Measurements from ENCODE around the gene SPAG9. TPM values are rescaled to one million over a fixed set of nuclear protein-coding genes. Genes with fewer than 3 reads are reported as not detected.
"Not testable (repeated sequence)": the region's sequence is repeated elsewhere in the genome, so short reads cannot be mapped to it uniquely, and the experiment has no call there.

The SPAG9 gene
- total RNA-seq, 2 donors from 2014 or later, result 46.0 to 67.0 TPM

- Histone ChIP-seq H3K27ac (peak overlapping the region; percentile 81), H3K36me3 (no peaks in the 10 kb centered on the region), H3K27me3 (no peaks in the 10 kb centered on the region), H3K4me3 (peak overlapping the region; percentile 42), H3K4me1 (peaks cover 21% of the 10 kb centered on the region), H3K9me3 (no peaks in the 10 kb centered on the region), H3K9ac (ENCODE audit: low read depth in 2 of 2, low read length in 2 of 2) (peak overlapping the region; percentile 60 to 74)
- intact Hi-C loops (cut with DNase I), result no loop called here
- no peak for TF ChIP-seq CTCF (IDR thresholded peaks at IDR 0.05)
- DNase-seq, result no peak
Measured at GRCh38 chr17:50944902-50945720, 175.6 kb downstream of the SPAG9 start.

GRCh38 chr17:50944054-50944901, 176.4 kb downstream of the SPAG9 start:
- H3K4me1 ChIP-seq, result peaks cover 14% of the 10 kb centered on the region
- H3K27ac ChIP-seq, result peak overlapping the region; percentile 81
- no peaks in the 10 kb centered on the region for H3K9me3 ChIP-seq
- no peaks in the 10 kb centered on the region for H3K36me3 ChIP-seq
- peak overlapping the region; percentile 75 to 99 for H3K9ac ChIP-seq (ENCODE audit: low read depth in 2 of 2, low read length in 2 of 2)
- intact Hi-C loops (cut with DNase I), result no loop called here
- peak overlapping the region; percentile 42 for H3K4me3 ChIP-seq
- DNase-seq, result peak; percentile 95
- no peaks in the 10 kb centered on the region for H3K27me3 ChIP-seq
- no peak for TF ChIP-seq CTCF (IDR thresholded peaks at IDR 0.05)

- no peak for TF ChIP-seq CTCF (IDR thresholded peaks at IDR 0.05)
- H3K4me1 ChIP-seq, result peaks cover 7% of the 10 kb centered on the region
- intact Hi-C loops (cut with DNase I), result no loop called here
- H3K36me3 ChIP-seq, result no peaks in the 10 kb centered on the region
- peak overlapping the region; percentile 75 to 99 for H3K9ac ChIP-seq (ENCODE audit: low read depth in 2 of 2, low read length in 2 of 2)
- peak overlapping the region; percentile 42 for H3K4me3 ChIP-seq
- no peaks in the 10 kb centered on the region for H3K9me3 ChIP-seq
- no peaks in the 10 kb centered on the region for H3K27me3 ChIP-seq
- no peak for DNase-seq
- peak overlapping the region; percentile 81 for H3K27ac ChIP-seq
Measured at GRCh38 chr17:50943575-50943933, 177.1 kb downstream of the SPAG9 start.

GRCh38 chr17:50941676-50942048, 179.0 kb downstream of the SPAG9 start:
- H3K9me3 ChIP-seq; H3K4me3 ChIP-seq; H3K27me3 ChIP-seq; H3K9ac ChIP-seq (ENCODE audit: low read depth in 2 of 2, low read length in 2 of 2); DNase-seq; intact Hi-C loops (cut with DNase I); H3K4me1 ChIP-seq; H3K27ac ChIP-seq; H3K36me3 ChIP-seq: not testable (repeated sequence)

GRCh38 chr17:50939795-50940684, 180.6 kb downstream of the SPAG9 start:
- Histone ChIP-seq H3K27ac (no peak overlapping the region), H3K4me3 (no peak overlapping the region), H3K9me3 (no peaks in the 10 kb centered on the region), H3K4me1 (no peaks in the 10 kb centered on the region), H3K27me3 (no peaks in the 10 kb centered on the region), H3K36me3 (no peaks in the 10 kb centered on the region), H3K9ac (ENCODE audit: low read depth in 2 of 2, low read length in 2 of 2) (peak overlapping the region in 1 of 2 donors; percentile 12)
- no peak for TF ChIP-seq CTCF (IDR thresholded peaks at IDR 0.05)
- intact Hi-C loops (cut with DNase I), result no loop called here
- no peak for DNase-seq

Data from colonic mucosa (tissue), 4 donors.